Prostate gland (tissue), 2 donors: ENCODE results near the gene SLU7.

Source experiments
- POLR2A ChIP-seq: fragments of 450-650 bp; IDR thresholded peaks from one replicate; pipeline ENCODE4 v1.6.1; 2016; ENCODE audit warnings: antibody characterized with exemption, mild to moderate bottlenecking
- TF ChIP-seq, protein P1 (sequence below), 4 experiments: fragments of 200-600 bp in 2 of 4; fragments of 450-650 bp in 2 of 4; sonication (generic) in 2 of 4; IDR thresholded peaks; 1 replicate in 3 of 4; 2 replicates in 1 of 4; pipeline ENCODE4 v1.5.1; 2016 to 2019; ENCODE audit warnings: antibody characterized with exemption in 4 of 4, mild to moderate bottlenecking in 2 of 4, moderate library complexity in 2 of 4

- TF ChIP-seq, protein P1, sequence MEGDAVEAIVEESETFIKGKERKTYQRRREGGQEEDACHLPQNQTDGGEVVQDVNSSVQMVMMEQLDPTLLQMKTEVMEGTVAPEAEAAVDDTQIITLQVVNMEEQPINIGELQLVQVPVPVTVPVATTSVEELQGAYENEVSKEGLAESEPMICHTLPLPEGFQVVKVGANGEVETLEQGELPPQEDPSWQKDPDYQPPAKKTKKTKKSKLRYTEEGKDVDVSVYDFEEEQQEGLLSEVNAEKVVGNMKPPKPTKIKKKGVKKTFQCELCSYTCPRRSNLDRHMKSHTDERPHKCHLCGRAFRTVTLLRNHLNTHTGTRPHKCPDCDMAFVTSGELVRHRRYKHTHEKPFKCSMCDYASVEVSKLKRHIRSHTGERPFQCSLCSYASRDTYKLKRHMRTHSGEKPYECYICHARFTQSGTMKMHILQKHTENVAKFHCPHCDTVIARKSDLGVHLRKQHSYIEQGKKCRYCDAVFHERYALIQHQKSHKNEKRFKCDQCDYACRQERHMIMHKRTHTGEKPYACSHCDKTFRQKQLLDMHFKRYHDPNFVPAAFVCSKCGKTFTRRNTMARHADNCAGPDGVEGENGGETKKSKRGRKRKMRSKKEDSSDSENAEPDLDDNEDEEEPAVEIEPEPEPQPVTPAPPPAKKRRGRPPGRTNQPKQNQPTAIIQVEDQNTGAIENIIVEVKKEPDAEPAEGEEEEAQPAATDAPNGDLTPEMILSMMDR (IDR thresholded peaks at IDR 0.05): no peak
- TF ChIP-seq POLR2A: no peak
These were observed 58.6 kb downstream of the SLU7 start for GRCh38 chr5:160360310-160360709.
